Measurements from ENCODE around the gene PDPK1.
"Not testable (repeated sequence)": the region's sequence is repeated elsewhere in the genome, so short reads cannot be mapped to it uniquely, and the experiment has no call there.

DNA sequence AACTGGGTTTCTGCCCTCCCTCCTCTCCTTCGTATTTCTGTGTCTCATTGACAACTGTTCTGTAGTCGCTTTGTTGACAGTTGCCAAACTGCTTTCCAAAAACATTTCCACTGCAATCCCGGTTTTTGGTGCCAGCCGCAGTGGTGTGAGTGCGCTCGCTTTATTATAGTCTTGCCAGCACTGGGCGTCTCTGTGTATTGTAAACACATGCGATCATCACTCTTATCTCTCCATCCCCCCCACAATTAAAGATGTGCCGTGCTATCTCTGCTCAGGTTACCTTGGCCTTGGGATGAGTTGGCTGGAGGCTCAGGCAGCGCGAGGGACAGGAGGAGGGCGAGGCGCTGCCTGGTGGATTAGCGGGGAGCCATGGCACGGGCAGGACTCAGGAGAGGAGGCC, 19.3 kb downstream of the PDPK1 start:
- TF ChIP-seq, protein P1, sequence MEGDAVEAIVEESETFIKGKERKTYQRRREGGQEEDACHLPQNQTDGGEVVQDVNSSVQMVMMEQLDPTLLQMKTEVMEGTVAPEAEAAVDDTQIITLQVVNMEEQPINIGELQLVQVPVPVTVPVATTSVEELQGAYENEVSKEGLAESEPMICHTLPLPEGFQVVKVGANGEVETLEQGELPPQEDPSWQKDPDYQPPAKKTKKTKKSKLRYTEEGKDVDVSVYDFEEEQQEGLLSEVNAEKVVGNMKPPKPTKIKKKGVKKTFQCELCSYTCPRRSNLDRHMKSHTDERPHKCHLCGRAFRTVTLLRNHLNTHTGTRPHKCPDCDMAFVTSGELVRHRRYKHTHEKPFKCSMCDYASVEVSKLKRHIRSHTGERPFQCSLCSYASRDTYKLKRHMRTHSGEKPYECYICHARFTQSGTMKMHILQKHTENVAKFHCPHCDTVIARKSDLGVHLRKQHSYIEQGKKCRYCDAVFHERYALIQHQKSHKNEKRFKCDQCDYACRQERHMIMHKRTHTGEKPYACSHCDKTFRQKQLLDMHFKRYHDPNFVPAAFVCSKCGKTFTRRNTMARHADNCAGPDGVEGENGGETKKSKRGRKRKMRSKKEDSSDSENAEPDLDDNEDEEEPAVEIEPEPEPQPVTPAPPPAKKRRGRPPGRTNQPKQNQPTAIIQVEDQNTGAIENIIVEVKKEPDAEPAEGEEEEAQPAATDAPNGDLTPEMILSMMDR (IDR thresholded peaks at IDR 0.05; ENCODE audit: low read length) = not testable (repeated sequence)
- not testable (repeated sequence) for TF ChIP-seq EZH2 (IDR thresholded peaks at IDR 0.05; ENCODE audit: borderline replicate concordance, low read length)

Measured in OCI-LY1 (cell line).